EH (cell line): Measurements from ENCODE around the gene GLB1L.

Experiments used
- DNase-seq: peaks from one replicate; pipeline ENCODE4 v3.0.0-alpha.2; 2015; ENCODE audit warnings: low read depth

GLB1L gene

GRCh38 chr2:219223831-219224610 is 21.2 kb downstream of the GLB1L start:
- DNase-seq = no peak

- no peak for DNase-seq
These were observed 23.2 kb downstream of the GLB1L start for GRCh38 chr2:219221957-219222518.

- no peak for DNase-seq
These were observed 24.4 kb downstream of the GLB1L start for GRCh38 chr2:219220652-219221402.

GRCh38 chr2:219219784-219220532 is 25.3 kb downstream of the GLB1L start:
- no peak for DNase-seq

- peak; percentile 95 for DNase-seq
These were observed 26.2 kb downstream of the GLB1L start, which contains the start of gene ABCB6 for GRCh38 chr2:219218732-219219701. ABCB6 (minus strand) TSS chr2:219218958; CDS start chr2:219218673, 285 bp downstream.

GRCh38 chr2:219218217-219218731 is 27.0 kb downstream of the GLB1L start:
- DNase-seq = peak; percentile 85

GRCh38 chr2:219216535-219216915 is 28.7 kb downstream of the GLB1L start:
- no peak for DNase-seq

GRCh38 chr2:219215871-219216534 is 29.2 kb downstream of the GLB1L start:
- no peak for DNase-seq

- no peak for DNase-seq
These were observed 30.5 kb downstream of the GLB1L start for GRCh38 chr2:219214786-219215185.

GRCh38 chr2:219214141-219214540 is 31.1 kb downstream of the GLB1L start:
- no peak for DNase-seq

- DNase-seq = no peak
These were observed 31.7 kb downstream of the GLB1L start for GRCh38 chr2:219213486-219214071.

GRCh38 chr2:219213026-219213415 is 32.2 kb downstream of the GLB1L start:
- no peak for DNase-seq

GRCh38 chr2:219210886-219211362 is 34.3 kb downstream of the GLB1L start:
- no peak for DNase-seq

GRCh38 chr2:219210196-219210885 is 34.9 kb downstream of the GLB1L start:
- DNase-seq = no peak

- DNase-seq = no peak
These were observed 35.7 kb downstream of the GLB1L start for GRCh38 chr2:219209236-219210195.

GRCh38 chr2:219207884-219208740 is 37.1 kb downstream of the GLB1L start:
- peak; percentile 66 for DNase-seq
